ENCODE results near the gene EIF5A2.
A peak's percentile ranks its signal among the peaks of the same experiment; 100 is the strongest.

EIF5A2 gene

GRCh38 chr3:170908235-170909116 is at the start of gene EIF5A2:
Gene EIF5A2 (minus strand): TSS chr3:170908637. CDS start chr3:170907806, 831 bp downstream.
- peak within 1 kb of the TSS; percentile 71 for H3K9ac ChIP-seq (ENCODE audit: low read depth, low read length, poor library complexity, severe bottlenecking)
- peak within 1 kb of the TSS; percentile 75 for H2AFZ ChIP-seq (ENCODE audit: low read length)
- H4K20me1 ChIP-seq (ENCODE audit: insufficient read depth, low read length, poor library complexity, severe bottlenecking) = peaks cover 9% of the 10 kb centered on the region
- peaks cover 24% of the 10 kb centered on the region for H3K79me2 ChIP-seq (ENCODE audit: insufficient read depth, low read length)
- TF ChIP-seq, protein P1, sequence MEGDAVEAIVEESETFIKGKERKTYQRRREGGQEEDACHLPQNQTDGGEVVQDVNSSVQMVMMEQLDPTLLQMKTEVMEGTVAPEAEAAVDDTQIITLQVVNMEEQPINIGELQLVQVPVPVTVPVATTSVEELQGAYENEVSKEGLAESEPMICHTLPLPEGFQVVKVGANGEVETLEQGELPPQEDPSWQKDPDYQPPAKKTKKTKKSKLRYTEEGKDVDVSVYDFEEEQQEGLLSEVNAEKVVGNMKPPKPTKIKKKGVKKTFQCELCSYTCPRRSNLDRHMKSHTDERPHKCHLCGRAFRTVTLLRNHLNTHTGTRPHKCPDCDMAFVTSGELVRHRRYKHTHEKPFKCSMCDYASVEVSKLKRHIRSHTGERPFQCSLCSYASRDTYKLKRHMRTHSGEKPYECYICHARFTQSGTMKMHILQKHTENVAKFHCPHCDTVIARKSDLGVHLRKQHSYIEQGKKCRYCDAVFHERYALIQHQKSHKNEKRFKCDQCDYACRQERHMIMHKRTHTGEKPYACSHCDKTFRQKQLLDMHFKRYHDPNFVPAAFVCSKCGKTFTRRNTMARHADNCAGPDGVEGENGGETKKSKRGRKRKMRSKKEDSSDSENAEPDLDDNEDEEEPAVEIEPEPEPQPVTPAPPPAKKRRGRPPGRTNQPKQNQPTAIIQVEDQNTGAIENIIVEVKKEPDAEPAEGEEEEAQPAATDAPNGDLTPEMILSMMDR (conservative IDR thresholded peaks at IDR 0.05; ENCODE audit: low read length) = no peak; the same call in 1 of the 2 replicates
- no peak for TF ChIP-seq EZH2phosphoT487 (IDR thresholded peaks at IDR 0.05; ENCODE audit: borderline replicate concordance)
- peak within 1 kb of the TSS; percentile 83 for H3K4me3 ChIP-seq (ENCODE audit: low read length, poor library complexity, severe bottlenecking)
- H3K4me2 ChIP-seq (ENCODE audit: low read depth, low read length, poor library complexity, severe bottlenecking) = peak within 1 kb of the TSS; percentile 94
- H3F3A ChIP-seq (ENCODE audit: low read depth) = no peaks in the 10 kb centered on the region
- peaks cover 32% of the 10 kb centered on the region for H3K4me1 ChIP-seq (ENCODE audit: insufficient read depth, low read length, poor library complexity, severe bottlenecking)
- H3K27me3 ChIP-seq (ENCODE audit: insufficient read depth, low read length, poor library complexity, severe bottlenecking) = no peaks in the 10 kb centered on the region
- no peaks in the 10 kb centered on the region for H3K36me3 ChIP-seq (ENCODE audit: insufficient read depth, low read length)
- no peaks in the 10 kb centered on the region for H3K9me2 ChIP-seq (replicated peaks; ENCODE audit: low read depth, low read length)
- no peaks in the 10 kb centered on the region for H3K9me3 ChIP-seq (ENCODE audit: insufficient read depth, low read depth, low read length)

DNA sequence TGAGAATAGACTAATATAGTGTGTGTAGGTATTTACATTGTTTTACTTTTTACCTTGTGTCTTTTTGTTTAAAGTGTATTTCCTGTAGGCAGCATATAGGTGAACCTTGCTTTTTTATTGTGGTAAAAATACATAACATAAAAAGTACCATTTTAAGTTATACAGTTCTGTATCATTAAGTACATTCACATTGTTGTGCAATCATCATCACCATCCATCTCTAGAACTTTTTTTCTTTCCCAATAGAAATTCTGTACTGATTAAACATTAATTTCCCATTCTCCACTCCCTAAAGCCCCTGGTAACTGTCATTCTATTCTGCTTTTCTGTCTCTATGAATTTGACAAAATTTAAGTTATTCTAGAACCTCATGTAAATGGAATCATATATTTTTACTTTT is 48.2 kb upstream of the EIF5A2 start:
- no peaks in the 10 kb centered on the region for H3K4me1 ChIP-seq (ENCODE audit: insufficient read depth, low read length, poor library complexity, severe bottlenecking)
- H2AFZ ChIP-seq (ENCODE audit: low read length) = no peak overlapping the region

DNA sequence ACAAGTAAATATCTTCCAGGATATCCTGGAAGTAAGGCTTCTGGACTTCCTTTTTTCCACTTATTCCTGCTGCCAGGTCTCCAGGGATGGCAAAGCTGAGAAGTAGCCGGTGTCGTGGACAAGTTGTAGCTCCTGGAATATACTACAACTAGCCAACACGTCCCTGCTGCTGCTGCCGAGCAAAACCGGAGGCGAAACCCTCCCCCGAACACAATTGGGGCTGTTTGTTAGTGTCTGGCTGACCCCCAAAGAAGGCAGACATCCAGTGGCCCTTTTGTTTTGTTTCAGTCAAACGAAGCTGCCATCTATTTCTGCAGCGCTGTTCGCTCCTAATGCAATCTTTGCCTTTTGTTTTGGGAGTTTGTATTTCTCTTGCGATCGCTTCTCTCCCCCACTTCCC is 45.3 kb upstream of the EIF5A2 start:
- Histone ChIP-seq H3K36me3 (ENCODE audit: insufficient read depth, low read length) (no peaks in the 10 kb centered on the region), H3K9me3 (ENCODE audit: insufficient read depth, low read depth, low read length) (no peaks in the 10 kb centered on the region), H3K9ac (ENCODE audit: low read depth, low read length, poor library complexity, severe bottlenecking) (no peak overlapping the region), H3K4me2 (ENCODE audit: low read depth, low read length, poor library complexity, severe bottlenecking) (no peak overlapping the region), H2AFZ (ENCODE audit: low read length) (no peak overlapping the region), H3K27me3 (ENCODE audit: insufficient read depth, low read length, poor library complexity, severe bottlenecking) (no peaks in the 10 kb centered on the region), H4K20me1 (ENCODE audit: insufficient read depth, low read length, poor library complexity, severe bottlenecking) (no peaks in the 10 kb centered on the region), H3K4me3 (ENCODE audit: low read length, poor library complexity, severe bottlenecking) (no peak overlapping the region), H3K79me2 (ENCODE audit: insufficient read depth, low read length) (no peaks in the 10 kb centered on the region), H3K4me1 (ENCODE audit: insufficient read depth, low read length, poor library complexity, severe bottlenecking) (no peaks in the 10 kb centered on the region), H3K9me2 (replicated peaks; ENCODE audit: low read depth, low read length) (no peaks in the 10 kb centered on the region), H3F3A (ENCODE audit: low read depth) (no peaks in the 10 kb centered on the region)
- no peak for TF ChIP-seq EZH2phosphoT487 (IDR thresholded peaks at IDR 0.05; ENCODE audit: borderline replicate concordance)
- TF ChIP-seq, protein P1 (conservative IDR thresholded peaks at IDR 0.05; ENCODE audit: low read length) = no peak

More for the DNA sequence above, 48.2 kb upstream of the EIF5A2 start:
- Histone ChIP-seq H3K27me3 (ENCODE audit: insufficient read depth, low read length, poor library complexity, severe bottlenecking) (no peaks in the 10 kb centered on the region), H3K79me2 (ENCODE audit: insufficient read depth, low read length) (no peaks in the 10 kb centered on the region), H3K4me3 (ENCODE audit: low read length, poor library complexity, severe bottlenecking) (no peak overlapping the region), H3K9me3 (ENCODE audit: insufficient read depth, low read depth, low read length) (no peaks in the 10 kb centered on the region), H3K9me2 (replicated peaks; ENCODE audit: low read depth, low read length) (no peaks in the 10 kb centered on the region), H3F3A (ENCODE audit: low read depth) (no peaks in the 10 kb centered on the region), H4K20me1 (ENCODE audit: insufficient read depth, low read length, poor library complexity, severe bottlenecking) (no peaks in the 10 kb centered on the region), H3K9ac (ENCODE audit: low read depth, low read length, poor library complexity, severe bottlenecking) (no peak overlapping the region), H3K4me2 (ENCODE audit: low read depth, low read length, poor library complexity, severe bottlenecking) (no peak overlapping the region), H3K36me3 (ENCODE audit: insufficient read depth, low read length) (no peaks in the 10 kb centered on the region)
- TF ChIP-seq, protein P1 (conservative IDR thresholded peaks at IDR 0.05; ENCODE audit: low read length) = no peak
- TF ChIP-seq EZH2phosphoT487 (IDR thresholded peaks at IDR 0.05; ENCODE audit: borderline replicate concordance) = no peak
